HG03565 (cell line): ENCODE measurements around the gene CYP21A2.
A peak's percentile ranks its signal among the peaks of the same experiment; 100 is the strongest.

ENCODE experiments used
- ATAC-seq: cut with Tn5 transposase; IDR thresholded peaks from one replicate; pipeline ENCODE4 v1.9.1; 2021; ENCODE audit warnings: mild to moderate bottlenecking, moderate library complexity; ENCODE audit not compliant: unreplicated experiment

Gene CYP21A2

GRCh38 chr6:32081168-32081990 is 43.2 kb downstream of the CYP21A2 start:
- ATAC-seq, result no peak

GRCh38 chr6:32082478-32082877 is 44.3 kb downstream of the CYP21A2 start:
- ATAC-seq, result no peak

- no peak for ATAC-seq
Observed at GRCh38 chr6:32082935-32083334, 44.7 kb downstream of the CYP21A2 start.

GRCh38 chr6:32083812-32084768 is 45.9 kb downstream of the CYP21A2 start:
- no peak for ATAC-seq

- no peak for ATAC-seq
Observed at GRCh38 chr6:32084780-32085179, 46.6 kb downstream of the CYP21A2 start.

- ATAC-seq, result no peak
Observed at GRCh38 chr6:32085759-32086459, 47.7 kb downstream of the CYP21A2 start.

- ATAC-seq, result peak; percentile 61
Observed at GRCh38 chr6:32086661-32087573, 48.7 kb downstream of the CYP21A2 start.

GRCh38 chr6:32087574-32088486 is 49.6 kb downstream of the CYP21A2 start:
- ATAC-seq, result no peak

GRCh38 chr6:32088487-32089049 is 50.4 kb downstream of the CYP21A2 start:
- no peak for ATAC-seq

- no peak for ATAC-seq
Observed at GRCh38 chr6:32089082-32089828, 51.0 kb downstream of the CYP21A2 start.
